HEK293T (cell line): ENCODE measurements around the gene INSC.

Source experiments
- CTCF ChIA-PET: fragments of 350-600 bp; formaldehyde crosslinking; extraction: SDS; loops from one replicate; lab custom pipeline; 2021; ENCODE audit warnings: antibody characterized with exemption, inconsistent platforms; lab: Yijun Ruan, JAX
- POLR2A ChIA-PET: fragments of 350-600 bp; formaldehyde crosslinking; extraction: SDS; loops from one replicate; lab custom pipeline; 2020; ENCODE audit warnings: antibody characterized with exemption, inconsistent platforms; lab: Yijun Ruan, JAX
- DNase-seq: peaks from one replicate; pipeline ENCODE4 v3.0.0; 2012; ENCODE audit warnings: mixed read lengths; ENCODE audit errors: extremely low spot score
- ARNT ChIP-seq: fragments of 450-650 bp; IDR thresholded peaks from 2 replicates; pipeline ENCODE4 v1.6.1; 2017; ENCODE audit warnings: mild to moderate bottlenecking
- BHLHE40 ChIP-seq: fragments of 450-650 bp; IDR thresholded peaks from 2 replicates; pipeline ENCODE4 v1.6.1; 2016; ENCODE audit warnings: mild to moderate bottlenecking, moderate library complexity, borderline replicate concordance
- CTBP1 ChIP-seq: fragments of 450-650 bp; IDR thresholded peaks from 2 replicates; pipeline ENCODE4 v1.6.1; 2016; ENCODE audit warnings: borderline replicate concordance
- ELF4 ChIP-seq: fragments of 450-650 bp; IDR thresholded peaks from 2 replicates; pipeline ENCODE4 v1.6.1; 2017; ENCODE audit warnings: antibody characterized with exemption
- FOXA1 ChIP-seq: fragments of 450-650 bp; IDR thresholded peaks from 2 replicates; pipeline ENCODE4 v1.6.1; 2016; ENCODE audit warnings: mild to moderate bottlenecking
- FOXK2 ChIP-seq: fragments of 450-650 bp; IDR thresholded peaks from 2 replicates; pipeline ENCODE4 v1.6.1; 2016; ENCODE audit warnings: mild to moderate bottlenecking
- FOXM1 ChIP-seq: fragments of 450-650 bp; IDR thresholded peaks from 2 replicates; pipeline ENCODE4 v1.6.1; 2017; ENCODE audit warnings: mild to moderate bottlenecking, borderline replicate concordance
- HDGF ChIP-seq: fragments of 450-650 bp; IDR thresholded peaks from 2 replicates; pipeline ENCODE4 v1.6.1; 2017; ENCODE audit warnings: antibody characterized with exemption, borderline replicate concordance
- L3MBTL2 ChIP-seq: fragments of 450-650 bp; conservative IDR thresholded peaks from 2 replicates; pipeline ENCODE4 v1.6.1; 2016; ENCODE audit warnings: mild to moderate bottlenecking
- LEF1 ChIP-seq: fragments of 450-650 bp; IDR thresholded peaks from 2 replicates; pipeline ENCODE4 v1.6.1; 2017; ENCODE audit warnings: mild to moderate bottlenecking, borderline replicate concordance
- NFRKB ChIP-seq: fragments of 450-650 bp; IDR thresholded peaks from 2 replicates; pipeline ENCODE4 v1.6.1; 2016; ENCODE audit warnings: mild to moderate bottlenecking, moderate library complexity
- SP1 ChIP-seq: fragments of 450-650 bp; IDR thresholded peaks from 2 replicates; pipeline ENCODE4 v1.6.1; 2017
- SUZ12 ChIP-seq: fragments of 450-650 bp; IDR thresholded peaks from 2 replicates; pipeline ENCODE4 v1.6.1; 2016; ENCODE audit warnings: mild to moderate bottlenecking
- TARDBP ChIP-seq: fragments of 450-650 bp; IDR thresholded peaks from 2 replicates; pipeline ENCODE4 v1.6.1; 2016
- ZNF384 ChIP-seq: fragments of 450-650 bp; IDR thresholded peaks from 2 replicates; pipeline ENCODE4 v1.6.1; 2016
- TF ChIP-seq, protein P1 (sequence below): fragments of 450-650 bp; IDR thresholded peaks from 2 replicates; pipeline ENCODE4 v1.6.1; 2016

The INSC gene

DNA sequence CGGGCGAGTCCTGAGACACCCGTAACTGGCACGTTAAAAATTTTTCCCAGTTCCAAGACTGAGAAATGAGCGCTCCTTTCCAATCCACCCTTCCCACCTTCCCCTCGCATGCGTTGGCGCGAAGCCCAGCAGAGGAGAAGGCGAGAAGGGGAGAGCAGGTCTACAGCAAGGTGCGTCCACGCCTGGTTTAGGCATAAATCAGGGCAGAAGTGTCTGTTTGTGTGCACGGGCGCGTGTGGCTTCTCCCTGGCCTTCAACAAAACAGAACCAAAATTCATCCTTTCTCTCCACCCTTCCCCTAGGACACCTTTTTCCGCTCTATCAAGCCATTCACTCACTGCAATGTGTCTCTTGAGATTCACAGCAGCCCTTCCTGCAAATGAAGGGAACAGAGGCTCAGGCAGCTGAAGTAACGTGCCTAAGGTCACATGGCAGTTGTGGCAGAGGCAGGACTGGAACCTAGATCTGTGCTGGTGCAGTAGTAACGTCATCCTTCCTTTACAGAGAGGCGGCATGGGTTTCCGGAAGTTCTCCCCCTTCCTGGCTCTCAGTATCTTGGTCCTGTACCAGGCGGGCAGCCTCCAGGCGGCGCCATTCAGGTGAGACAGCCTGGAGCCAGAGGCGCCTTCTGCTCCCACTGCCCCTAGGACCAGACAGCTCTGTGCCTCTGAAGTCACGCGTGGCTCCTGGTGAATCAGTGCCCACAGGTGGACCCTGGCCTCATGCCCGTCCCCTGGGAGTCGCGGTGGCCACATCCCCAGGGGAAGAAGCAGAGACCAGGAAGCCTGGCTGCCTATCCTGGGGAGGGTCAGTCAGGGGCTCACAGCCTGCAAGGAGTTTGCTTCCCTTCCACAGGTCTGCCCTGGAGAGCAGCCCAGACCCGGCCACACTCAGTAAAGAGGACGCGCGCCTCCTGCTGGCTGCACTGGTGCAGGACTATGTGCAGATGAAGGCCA, 40.2 kb upstream of the INSC start:
- CTCF ChIA-PET = interaction anchor here (0.6 to 5.0 kb wide), 16 partner anchors 11 to 285 kb away, joined by 3 to 64 read pairs (median 5); no protein-coding TSS in a partner anchor
- peak; percentile 75 for DNase-seq
- TF ChIP-seq ELF4 = no peak
- TF ChIP-seq SUZ12 = no peak
- TF ChIP-seq HDGF = 0 out of 2 replicates have a peak, but pooled peaks have one; percentile 25
- TF ChIP-seq CTBP1 = peak; percentile 43; the same call in 1 of the 2 replicates
- TF ChIP-seq ARNT = no peak
- peak; percentile 80 for TF ChIP-seq L3MBTL2
- no peak for TF ChIP-seq BHLHE40
- POLR2A ChIA-PET = interaction anchor here (1.0 to 2.3 kb wide), 6 partner anchors 20 to 183 kb away, joined by 3 to 9 read pairs (median 5); no protein-coding TSS in a partner anchor

GRCh38 chr11:15075162-15075526, 39.6 kb upstream of the INSC start:
- POLR2A ChIA-PET = interaction anchor here (1.2 to 2.3 kb wide), 3 partner anchors 36 to 183 kb away, joined by 4 to 7 read pairs (median 6); no protein-coding TSS in a partner anchor
- CTCF ChIA-PET = interaction anchor here (0.6 to 5.0 kb wide), 12 partner anchors 10 to 285 kb away, joined by 3 to 64 read pairs (median 6); no protein-coding TSS in a partner anchor
- DNase-seq = no peak
- TF ChIP-seq FOXK2 = no peak
- no peak for TF ChIP-seq L3MBTL2
- no peak for TF ChIP-seq ARNT
- no peak for TF ChIP-seq HDGF
- no peak for TF ChIP-seq BHLHE40
- TF ChIP-seq LEF1 = no peak
- TF ChIP-seq CTBP1 = no peak
- no peak for TF ChIP-seq FOXM1
- TF ChIP-seq SUZ12 = no peak
- no peak for TF ChIP-seq ZNF384
- TF ChIP-seq SP1 = no peak
- TF ChIP-seq, protein P1, sequence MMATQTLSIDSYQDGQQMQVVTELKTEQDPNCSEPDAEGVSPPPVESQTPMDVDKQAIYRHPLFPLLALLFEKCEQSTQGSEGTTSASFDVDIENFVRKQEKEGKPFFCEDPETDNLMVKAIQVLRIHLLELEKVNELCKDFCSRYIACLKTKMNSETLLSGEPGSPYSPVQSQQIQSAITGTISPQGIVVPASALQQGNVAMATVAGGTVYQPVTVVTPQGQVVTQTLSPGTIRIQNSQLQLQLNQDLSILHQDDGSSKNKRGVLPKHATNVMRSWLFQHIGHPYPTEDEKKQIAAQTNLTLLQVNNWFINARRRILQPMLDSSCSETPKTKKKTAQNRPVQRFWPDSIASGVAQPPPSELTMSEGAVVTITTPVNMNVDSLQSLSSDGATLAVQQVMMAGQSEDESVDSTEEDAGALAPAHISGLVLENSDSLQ = no peak
- TF ChIP-seq ELF4 = no peak
- TF ChIP-seq NFRKB = no peak
- no peak for TF ChIP-seq FOXA1
- TF ChIP-seq TARDBP = no peak

DNA sequence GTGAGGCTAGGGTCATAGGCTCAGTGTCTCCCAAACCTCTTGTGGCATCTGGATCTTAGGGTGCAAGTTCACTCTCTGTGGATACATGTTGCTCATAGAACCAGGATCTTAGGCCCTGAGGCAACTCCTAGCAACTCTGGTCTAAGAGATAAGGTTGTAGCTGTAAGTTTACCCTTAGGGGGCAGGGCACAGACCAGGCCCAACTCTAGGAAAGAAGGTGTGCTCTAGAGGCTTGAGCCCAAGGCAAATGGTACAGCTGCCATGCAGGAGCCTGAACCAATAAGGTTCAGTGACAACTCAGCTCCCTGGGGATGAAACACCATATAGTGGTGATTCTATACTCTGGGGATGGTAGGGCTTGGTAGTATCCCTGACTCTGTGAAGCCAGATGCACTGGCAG, 23.5 kb upstream of the INSC start:
- CTCF ChIA-PET = interaction anchor here (1.3 kb wide), 1 partner anchor 10 kb away, joined by 3 read pairs; no protein-coding TSS in a partner anchor
- DNase-seq = no peak
- no peak for TF ChIP-seq LEF1
- TF ChIP-seq L3MBTL2 = no peak
- no peak for TF ChIP-seq CTBP1
- TF ChIP-seq ZNF384 = no peak
- TF ChIP-seq FOXA1 = no peak
- no peak for TF ChIP-seq HDGF
- TF ChIP-seq SUZ12 = no peak
- no peak for TF ChIP-seq ARNT
- TF ChIP-seq SP1 = no peak
- TF ChIP-seq FOXK2 = no peak
- TF ChIP-seq FOXM1 = no peak
- TF ChIP-seq NFRKB = no peak
- POLR2A ChIA-PET = interaction anchor here (0.6 kb wide), 1 partner anchor 8 kb away, joined by 3 read pairs; no protein-coding TSS in a partner anchor

GRCh38 chr11:15091625-15092024, 23.1 kb upstream of the INSC start:
- TF ChIP-seq HDGF = no peak
- no peak for TF ChIP-seq BHLHE40
- no peak for TF ChIP-seq CTBP1
- TF ChIP-seq FOXA1 = no peak
- TF ChIP-seq, protein P1 = no peak
- no peak for TF ChIP-seq SUZ12
- POLR2A ChIA-PET = interaction anchor here (0.6 kb wide), 1 partner anchor 9 kb away, joined by 3 read pairs; no protein-coding TSS in a partner anchor
- CTCF ChIA-PET = interaction anchor here (1.3 kb wide), 1 partner anchor 9 kb away, joined by 3 read pairs; no protein-coding TSS in a partner anchor
- DNase-seq = no peak

DNA sequence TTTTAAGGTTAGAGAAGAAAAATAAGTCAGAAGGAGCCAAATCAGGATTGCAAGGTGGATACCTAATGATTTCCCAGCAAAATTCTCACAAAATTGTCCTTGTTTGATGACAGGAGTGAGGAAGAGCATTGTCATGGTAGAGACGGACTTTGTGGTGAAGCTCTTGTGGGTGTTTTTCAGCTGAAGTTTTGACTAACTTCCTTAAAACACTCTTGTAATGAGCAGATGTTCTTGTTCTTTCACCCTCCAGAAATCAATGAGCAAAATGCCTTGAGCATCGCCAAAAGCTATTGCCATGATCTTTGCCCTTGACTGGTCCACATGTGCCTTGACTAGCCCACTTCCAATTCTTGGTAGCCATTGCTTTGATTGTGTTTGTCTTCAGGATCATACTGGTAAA, 21.3 kb upstream of the INSC start:
- DNase-seq = no peak
- CTCF ChIA-PET = no interaction called here
- POLR2A ChIA-PET = no interaction called here
- no peak for TF ChIP-seq L3MBTL2
- TF ChIP-seq FOXA1 = no peak
- no peak for TF ChIP-seq CTBP1
- no peak for TF ChIP-seq ELF4
- no peak for TF ChIP-seq SUZ12
- no peak for TF ChIP-seq ARNT
- no peak for TF ChIP-seq HDGF
- no peak for TF ChIP-seq NFRKB
- TF ChIP-seq BHLHE40 = no peak
- no peak for TF ChIP-seq FOXM1
- TF ChIP-seq TARDBP = no peak

GRCh38 chr11:15095736-15096228, 18.9 kb upstream of the INSC start:
- no peak for DNase-seq
- TF ChIP-seq TARDBP = no peak
- TF ChIP-seq L3MBTL2 = no peak
- ChIA-PET CTCF (no interaction called here), POLR2A (no interaction called here)
